OCI-M2 (cell line): ENCODE measurements around the gene CAMTA1.
"Not testable (repeated sequence)": the region's sequence is repeated elsewhere in the genome, so short reads cannot be mapped to it uniquely, and the experiment has no call there.

Source experiments
- DNase-seq: peaks from one replicate; lab custom pipeline; 2025; ENCODE audit not compliant: unreplicated experiment; lab: John Stamatoyannopoulos, UW

CAMTA1 gene

GRCh38 chr1:7299329-7299799 lies 514.1 kb downstream of the CAMTA1 start:
- DNase-seq = no peak

DNA sequence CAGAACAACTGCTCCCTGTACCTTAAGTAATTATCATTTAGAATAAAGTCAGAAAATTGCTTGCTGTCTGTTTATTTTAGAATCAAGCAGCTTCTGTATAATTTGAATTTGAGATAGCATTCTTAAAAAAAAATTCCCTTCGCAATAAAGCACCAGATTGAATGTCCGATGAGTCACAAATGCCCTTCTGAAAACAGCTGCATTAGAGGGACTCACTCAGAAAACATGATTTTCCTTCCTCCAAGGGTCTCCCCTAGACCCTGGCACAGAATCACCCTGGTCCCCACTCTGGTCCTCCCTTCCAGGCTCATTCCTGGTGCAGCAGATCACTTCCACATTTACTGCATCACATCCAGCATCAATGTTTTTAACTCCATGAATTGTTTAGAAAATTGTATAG lies 514.7 kb downstream of the CAMTA1 start:
- no peak for DNase-seq

- no peak for DNase-seq
These were observed 515.8 kb downstream of the CAMTA1 start for GRCh38 chr1:7300893-7301663.

GRCh38 chr1:7301664-7301981 lies 516.4 kb downstream of the CAMTA1 start:
- no peak for DNase-seq

DNA sequence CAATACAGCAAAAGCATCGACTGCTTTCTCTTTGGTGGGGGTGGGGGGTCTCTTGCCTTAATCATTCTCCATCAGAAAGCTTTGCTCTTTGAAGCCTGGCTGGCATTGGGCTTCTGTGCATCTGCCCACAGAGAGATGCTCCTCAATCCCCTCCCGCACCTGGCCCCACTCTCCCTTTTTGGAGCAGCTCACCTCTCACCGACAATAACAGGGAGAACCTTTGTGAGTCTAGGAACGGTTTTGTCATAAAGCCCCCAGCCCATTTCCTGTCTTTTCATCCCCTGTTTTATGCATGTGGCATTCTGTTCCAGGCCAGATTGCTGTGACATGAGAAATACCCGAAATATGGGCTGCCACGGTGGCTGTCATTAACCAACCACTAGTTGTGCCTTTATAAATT lies 516.9 kb downstream of the CAMTA1 start:
- DNase-seq = no peak

GRCh38 chr1:7302873-7303272 lies 517.6 kb downstream of the CAMTA1 start:
- no peak for DNase-seq

GRCh38 chr1:7303554-7304317 lies 518.5 kb downstream of the CAMTA1 start:
- no peak for DNase-seq

GRCh38 chr1:7313081-7313546 lies 527.9 kb downstream of the CAMTA1 start:
- no peak for DNase-seq

GRCh38 chr1:7313826-7314225 lies 528.6 kb downstream of the CAMTA1 start:
- no peak for DNase-seq

- no peak for DNase-seq
These were observed 530.1 kb downstream of the CAMTA1 start for GRCh38 chr1:7315316-7315715.

DNA sequence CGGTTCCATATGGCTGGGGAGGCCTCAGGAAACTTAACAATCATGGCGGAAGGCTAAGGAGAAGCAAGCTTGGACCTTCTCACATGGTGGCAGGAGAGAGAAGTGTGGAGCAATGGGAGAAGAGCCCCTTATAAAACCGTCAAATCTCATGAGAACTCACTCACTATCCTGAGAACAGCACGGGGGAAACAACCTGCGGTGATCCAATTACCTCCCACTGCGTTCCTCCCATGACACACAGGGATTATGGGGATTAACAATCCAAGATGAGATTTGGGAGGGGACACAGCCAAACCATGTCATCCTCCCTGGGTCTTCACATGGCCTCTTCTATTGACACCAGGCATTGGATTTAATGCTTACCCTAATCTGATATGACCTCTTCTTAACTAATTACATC lies 530.7 kb downstream of the CAMTA1 start:
- no peak for DNase-seq

DNA sequence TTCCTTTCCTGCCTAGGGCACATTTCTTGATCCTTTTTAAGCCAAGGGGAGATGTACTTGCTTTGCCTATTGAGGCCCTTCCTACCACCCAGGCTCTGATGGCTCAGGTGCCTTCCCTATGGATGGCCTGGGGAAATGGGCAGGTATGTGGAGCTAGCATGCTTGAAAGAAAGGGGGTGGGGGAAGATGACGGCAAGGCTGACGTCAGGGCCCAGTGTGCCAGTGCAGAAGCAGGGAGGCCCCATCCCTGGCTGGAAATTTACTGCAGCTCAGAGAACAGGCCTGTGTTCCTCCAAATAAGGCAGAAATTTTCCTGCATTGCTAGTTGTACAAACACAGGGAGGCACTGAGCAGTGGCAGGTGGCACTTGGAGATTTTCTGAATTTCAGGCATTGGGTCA lies 532.6 kb downstream of the CAMTA1 start:
- no peak for DNase-seq

DNA sequence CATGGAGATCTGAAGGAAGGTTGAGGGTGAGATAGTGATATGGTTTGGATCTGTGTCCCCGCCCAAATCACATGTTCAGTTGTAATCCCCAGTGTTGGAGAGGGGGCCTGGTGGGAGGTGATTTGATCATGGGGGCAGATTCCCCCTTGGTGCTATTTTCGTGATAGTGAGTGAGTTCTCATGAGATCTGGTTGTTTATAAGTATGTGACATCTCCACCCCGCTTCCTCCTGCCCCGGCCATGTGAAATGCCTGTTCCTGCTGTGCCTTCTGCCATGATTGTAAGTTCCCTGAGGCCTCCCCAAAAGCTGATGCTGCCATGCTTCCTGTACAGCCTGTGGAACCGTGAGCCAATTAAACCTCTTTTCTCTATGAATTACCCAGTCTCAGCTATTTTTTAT lies 533.9 kb downstream of the CAMTA1 start:
- no peak for DNase-seq

DNA sequence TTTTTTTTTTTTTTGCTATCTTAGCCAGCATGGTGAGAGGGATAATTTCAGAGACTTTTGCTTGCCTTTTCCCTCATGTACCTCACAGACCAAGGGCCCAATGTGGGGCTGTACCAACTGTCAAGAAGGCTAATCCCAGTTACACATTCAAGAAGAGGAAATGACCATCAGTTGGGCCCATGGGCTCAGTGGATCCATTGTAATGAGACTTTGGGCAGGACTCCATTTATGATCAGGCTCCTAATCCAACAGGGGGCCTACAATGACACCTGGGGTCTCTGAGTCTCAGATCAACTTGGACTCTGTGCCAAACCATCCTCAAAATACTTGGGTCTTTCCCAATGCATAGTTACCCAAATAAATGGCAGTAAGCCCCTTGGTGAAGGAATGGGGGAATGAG lies 535.4 kb downstream of the CAMTA1 start:
- no peak for DNase-seq

DNA sequence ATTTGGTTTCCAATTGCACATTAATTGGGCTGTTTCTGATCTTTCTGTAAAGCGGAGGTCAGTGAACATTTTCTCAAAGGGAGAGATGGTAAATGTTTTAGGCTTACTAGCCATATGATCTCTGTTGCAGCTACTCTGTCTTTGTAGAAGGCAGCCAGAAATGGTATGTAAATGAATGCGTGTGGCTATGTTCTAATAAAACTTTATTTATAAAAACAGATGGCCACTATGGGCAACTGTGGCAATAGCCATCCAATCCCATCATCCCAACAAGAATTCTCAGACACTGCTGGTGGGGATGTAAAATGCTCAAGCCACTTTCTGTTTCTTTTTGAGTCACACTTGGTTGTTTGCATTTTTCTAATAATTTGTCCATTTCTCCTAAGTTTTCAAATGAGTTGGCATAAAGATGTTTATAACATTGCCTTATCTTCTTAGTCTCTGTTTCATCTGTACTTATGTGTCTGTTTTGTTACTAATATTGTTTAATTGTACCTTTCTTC lies 537.1 kb downstream of the CAMTA1 start:
- DNase-seq = no peak

DNA sequence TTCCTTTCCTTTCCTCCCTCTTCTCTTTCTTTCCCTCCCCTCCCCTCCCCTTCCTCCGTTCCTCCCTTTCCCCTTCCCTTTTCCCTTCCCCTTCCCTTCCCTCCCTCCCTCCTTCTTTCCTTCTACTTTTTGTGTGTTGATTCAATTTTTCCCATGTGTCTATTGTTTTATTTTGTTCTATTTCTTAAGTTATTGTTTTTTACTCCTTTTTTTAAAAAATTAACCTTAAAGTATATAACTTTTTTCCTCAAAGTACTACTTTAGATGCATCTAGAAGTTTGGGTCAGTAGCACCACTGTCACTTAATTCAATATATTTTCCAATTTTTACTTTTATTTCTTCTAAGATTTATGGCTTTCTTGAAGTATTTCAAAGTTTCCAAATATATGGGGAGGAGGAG lies 537.7 kb downstream of the CAMTA1 start:
- DNase-seq = no peak

GRCh38 chr1:7325254-7325653 lies 540.0 kb downstream of the CAMTA1 start:
- DNase-seq = no peak

- DNase-seq = no peak
These were observed 541.1 kb downstream of the CAMTA1 start for GRCh38 chr1:7326366-7326765.

DNA sequence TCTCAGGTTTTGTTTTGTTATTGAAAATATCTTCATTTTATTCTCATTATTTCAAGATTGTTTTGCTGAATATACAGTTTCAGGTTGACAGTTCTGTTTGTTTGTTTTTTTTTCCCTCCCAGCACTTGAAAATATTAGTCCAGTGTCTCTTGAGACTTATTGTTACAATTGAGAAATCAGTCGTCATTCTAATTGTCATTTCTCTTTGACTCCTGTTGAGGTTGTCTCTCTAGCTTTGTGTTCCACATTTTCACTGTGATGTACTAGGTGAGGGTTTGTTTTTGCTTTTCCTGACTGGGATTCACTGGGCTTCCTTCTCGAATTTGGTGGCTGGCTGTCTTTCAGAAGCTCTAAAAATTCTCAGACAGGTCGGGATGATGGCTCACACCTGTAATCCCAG lies 542.6 kb downstream of the CAMTA1 start:
- no peak for DNase-seq

GRCh38 chr1:7329868-7330615 lies 544.8 kb downstream of the CAMTA1 start:
- no peak for DNase-seq

- not testable (repeated sequence) for DNase-seq
These were observed 545.5 kb downstream of the CAMTA1 start for GRCh38 chr1:7330726-7331125.
